ENCODE data around the gene RPS3A.
"Not testable (repeated sequence)": the region's sequence is repeated elsewhere in the genome, so short reads cannot be mapped to it uniquely, and the experiment has no call there.

RPS3A gene

DNA sequence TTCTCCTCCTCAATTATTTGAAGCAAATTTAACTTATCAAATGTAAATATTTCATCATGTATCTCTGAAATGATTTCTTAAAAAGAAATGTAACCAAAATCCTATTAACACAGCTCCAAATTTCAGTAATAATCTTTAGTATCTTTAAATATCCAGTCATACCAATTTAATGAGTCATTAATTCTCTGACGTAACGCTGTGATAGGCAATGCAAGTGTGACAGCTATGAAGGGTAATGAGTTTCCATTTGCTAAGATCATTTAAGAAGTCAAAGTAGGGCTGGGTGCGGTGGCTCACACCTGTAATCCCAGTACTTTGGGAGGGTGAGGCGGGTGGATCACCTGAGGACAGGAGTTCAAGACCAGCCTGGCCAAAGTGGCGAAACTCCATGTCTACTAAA lies 15.6 kb downstream of the RPS3A start:
- DNase-seq (ENCODE audit: low read depth) = peak; percentile 37

DNA sequence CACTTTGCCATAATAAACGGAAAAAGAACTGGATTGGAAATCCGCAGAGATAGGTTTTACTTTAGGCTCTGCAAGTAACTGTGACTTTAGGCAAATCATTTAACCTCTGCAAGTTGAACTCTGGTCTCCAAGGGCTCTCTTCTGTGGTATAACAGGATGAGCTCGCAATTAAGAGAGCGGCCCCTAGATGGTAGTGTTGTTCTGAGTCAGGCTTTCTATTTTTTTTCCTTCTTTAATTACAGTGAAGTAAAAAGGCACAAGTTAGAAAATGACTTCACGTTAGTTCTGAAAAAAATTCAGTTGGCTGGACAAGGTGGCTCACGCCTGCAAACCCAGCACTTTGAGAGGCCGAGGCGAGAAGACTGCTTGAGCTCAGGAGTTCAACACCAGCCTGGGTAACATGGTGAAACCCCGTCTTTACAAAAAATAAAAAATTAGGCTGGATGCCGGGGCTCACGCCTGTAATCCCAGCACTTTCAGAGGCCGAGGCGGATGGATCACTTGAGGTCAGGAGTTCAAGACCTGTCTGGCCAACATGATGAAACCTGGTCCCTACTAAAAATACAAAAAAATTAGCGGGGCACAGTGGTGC lies 18.0 kb downstream of the RPS3A start:
- DNase-seq (ENCODE audit: low read depth) = peak; percentile 73

DNA sequence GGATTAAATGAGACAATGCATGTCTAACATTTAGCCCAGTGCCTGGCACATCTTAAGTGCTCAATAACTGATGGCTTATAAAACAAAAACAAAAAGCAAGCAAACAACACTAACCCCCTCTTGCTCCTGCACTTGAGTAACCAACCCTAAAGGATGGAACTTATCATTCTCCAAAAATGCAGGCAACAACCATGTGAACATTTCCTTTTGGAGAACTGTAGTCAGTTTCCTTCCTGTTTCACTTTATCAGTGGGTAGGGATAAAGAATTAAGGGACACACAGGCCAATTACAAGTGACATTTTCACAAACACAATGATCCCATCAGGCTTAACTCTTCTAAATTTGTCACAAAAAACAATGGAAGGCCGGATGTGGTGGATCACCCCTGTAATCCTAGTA lies 30.4 kb downstream of the RPS3A start:
- peak; percentile 46 for DNase-seq (ENCODE audit: low read depth)

DNA sequence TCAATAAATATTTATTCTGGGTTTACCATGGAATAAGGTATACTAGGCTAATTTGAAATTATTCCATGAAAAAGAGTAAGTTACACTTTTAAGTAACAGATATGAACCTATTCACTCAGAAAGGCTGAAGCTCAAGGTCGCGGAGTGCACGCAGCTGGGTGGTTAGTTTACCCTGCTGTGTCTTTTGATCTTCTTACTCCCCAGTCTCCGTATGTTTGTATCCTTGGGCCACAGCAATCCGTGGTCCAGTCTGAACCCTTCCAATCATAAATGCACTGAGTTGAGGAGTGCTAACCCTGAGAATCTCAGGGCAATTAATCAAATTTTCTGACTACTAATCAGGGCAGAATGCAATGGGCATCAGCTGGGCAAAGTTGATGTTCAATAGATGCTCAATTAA lies 33.9 kb downstream of the RPS3A start:
- DNase-seq (ENCODE audit: low read depth) = no peak

DNA sequence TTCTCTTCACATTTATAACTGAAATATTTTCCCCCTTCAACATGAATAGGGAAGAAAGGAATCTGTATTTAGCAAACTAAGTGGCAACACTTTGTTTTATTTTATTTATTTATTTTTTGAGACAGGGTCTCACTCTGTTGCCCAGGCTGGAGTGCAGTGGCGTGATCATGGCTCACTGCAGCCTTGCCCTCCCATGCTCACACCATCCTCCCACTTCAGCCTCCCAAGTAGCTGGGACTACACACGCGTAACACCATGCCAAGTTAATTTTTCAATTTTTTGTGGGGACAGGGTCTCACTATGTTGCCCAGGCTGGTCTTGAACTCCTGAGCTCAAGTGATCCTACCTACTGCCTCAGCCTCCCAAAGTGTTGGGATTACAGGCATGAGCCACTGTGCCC lies 36.6 kb downstream of the RPS3A start:
- not testable (repeated sequence) for DNase-seq (ENCODE audit: low read depth)

DNA sequence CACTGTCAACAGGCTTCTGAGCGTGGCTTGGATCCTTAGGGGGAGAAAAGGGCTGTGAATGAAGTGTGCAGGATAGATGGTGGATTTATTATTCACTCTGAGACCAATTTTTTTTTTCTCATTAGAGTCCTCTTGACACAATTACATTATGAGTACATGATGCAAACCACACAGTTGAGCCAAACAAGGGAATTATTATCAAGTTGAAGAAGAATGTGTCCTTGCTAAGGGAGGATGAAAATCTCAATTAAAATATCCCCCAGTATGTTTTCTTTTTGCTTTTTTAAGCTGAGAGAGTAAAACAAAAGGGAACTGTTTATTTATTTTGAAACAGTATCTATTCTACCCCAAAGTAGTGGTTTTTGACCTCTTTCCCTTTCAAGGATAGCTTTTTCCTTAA lies 40.4 kb downstream of the RPS3A start:
- DNase-seq (ENCODE audit: low read depth) = peak; percentile 21

DNA sequence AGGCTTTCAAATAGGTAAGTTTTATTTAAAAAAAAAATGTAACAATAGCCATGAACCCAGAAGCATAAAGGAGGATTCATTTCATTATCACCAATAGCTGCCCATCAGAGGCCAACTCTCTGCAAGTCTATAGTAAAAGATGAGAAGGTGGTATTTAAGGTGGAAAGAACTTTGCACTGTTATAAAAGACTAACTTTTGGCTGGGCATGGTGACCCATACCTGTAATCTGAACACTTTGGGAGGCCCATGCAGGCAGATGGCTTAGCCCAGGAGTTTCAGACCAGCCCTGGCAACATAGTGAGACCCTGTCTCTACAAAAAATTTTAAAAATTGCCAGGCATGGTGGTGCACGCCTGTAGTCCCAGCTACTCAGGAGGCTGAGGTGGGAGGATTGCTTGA lies 43.3 kb downstream of the RPS3A start:
- DNase-seq (ENCODE audit: low read depth) = no peak

DNA sequence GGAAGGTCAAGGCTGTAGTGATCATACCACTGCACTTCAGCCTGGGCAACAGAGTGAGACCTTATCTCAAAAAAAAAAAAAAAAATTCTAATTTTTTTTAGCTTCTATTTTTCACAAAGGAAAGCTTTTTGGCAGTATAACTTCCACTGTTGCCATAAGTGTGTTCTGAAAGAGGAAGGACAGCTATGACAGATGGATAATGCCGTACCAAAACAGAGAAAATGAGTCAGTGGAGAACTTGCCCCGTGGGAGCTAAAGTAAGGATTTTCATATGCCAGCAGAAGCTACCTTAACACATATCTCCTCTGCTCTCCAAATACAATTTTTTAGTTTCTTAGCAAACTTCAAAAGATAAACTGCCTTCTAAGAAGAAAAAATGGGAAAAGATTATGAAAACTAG lies 43.7 kb downstream of the RPS3A start:
- DNase-seq (ENCODE audit: low read depth) = no peak

DNA sequence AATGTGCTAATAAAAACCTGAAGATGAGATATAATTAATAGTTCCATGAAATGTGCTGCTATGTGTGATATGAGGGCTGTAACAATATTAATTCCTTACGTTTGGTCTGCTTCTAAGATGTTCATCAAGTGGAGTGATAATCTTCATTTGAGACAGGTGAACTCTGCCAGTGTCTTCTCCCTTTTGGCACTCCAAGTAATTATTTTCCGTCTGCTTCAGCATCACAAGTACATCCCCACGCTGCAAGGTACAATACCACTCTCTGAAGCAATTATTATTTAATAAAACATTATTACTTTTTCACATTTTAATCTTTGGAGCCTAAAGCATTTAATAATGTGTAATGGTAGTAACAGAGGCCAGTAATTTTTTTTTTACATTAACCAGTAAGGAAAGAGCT lies 44.4 kb downstream of the RPS3A start:
- DNase-seq (ENCODE audit: low read depth) = no peak

DNA sequence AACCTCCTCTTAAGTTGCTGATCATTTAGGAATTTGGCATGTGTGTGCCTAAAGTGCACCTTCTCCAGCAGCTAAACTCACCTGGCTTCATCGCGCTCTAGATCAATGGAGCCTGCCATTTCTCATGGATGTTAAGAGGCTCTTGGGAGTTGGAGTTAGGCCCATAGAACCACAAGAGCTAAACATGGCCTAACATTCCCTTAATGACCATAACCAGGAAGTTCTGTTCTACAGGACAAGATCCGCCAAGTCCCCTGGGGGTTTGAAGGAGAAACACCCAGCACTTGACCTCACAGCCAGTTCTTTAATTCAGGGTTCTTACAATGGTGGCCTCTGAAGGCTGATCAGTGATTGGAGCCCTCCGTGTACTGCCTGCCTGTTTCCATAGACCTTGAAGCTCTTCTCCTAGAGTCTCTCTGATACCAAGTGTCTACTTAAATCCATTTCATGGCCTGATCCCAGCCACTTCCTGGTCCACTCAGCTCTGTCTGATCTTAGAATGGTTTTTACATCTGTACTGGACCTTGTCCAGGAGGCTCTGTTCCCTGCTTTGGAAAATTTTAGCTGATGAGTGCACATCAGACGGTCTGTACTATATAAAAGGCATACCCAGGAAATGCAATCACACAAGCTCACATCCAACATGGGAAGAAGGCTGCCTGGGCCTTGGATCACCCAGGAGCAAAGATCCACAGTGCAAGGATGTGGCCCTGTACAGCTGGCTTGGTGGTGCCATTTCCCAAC lies 45.1 kb downstream of the RPS3A start:
- DNase-seq (ENCODE audit: low read depth) = no peak

DNA sequence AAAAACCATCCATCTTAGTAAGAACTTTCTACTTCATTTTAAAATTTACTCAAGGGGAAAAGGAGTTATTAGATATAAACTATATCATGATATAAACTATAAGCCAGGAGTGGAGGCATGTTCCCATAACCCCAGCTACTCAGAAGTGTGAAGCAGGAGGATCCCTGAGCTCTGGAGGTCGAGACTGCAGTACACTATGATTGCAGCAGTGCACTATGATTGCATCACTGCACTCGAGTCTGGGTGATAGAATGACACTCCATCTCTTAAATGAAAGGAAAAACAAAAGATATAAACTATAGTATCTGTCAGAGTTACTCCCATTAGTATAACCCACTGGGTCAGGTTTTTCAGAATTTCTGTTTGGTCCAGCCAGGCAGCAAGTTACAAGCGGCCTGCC lies 47.6 kb downstream of the RPS3A start:
- no peak for DNase-seq (ENCODE audit: low read depth)

DNA sequence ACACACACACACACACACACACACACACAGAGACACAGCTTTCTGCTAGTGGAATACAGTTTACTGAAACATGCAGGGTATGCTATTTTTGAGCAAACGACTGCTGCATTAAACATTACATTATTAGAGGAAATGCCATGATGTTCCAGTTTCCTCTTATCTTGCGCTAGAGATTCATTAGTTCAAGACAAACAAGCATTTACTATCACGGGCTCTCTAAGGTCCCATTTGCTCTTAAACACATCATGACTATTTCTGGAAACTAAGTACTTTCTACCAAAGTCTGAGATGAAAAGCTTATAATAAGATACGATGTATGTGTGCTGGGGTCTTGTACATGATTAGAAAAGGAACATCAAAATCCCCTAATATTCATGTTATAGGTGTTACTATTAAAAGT lies 48.8 kb downstream of the RPS3A start:
- no peak for DNase-seq (ENCODE audit: low read depth)

DNA sequence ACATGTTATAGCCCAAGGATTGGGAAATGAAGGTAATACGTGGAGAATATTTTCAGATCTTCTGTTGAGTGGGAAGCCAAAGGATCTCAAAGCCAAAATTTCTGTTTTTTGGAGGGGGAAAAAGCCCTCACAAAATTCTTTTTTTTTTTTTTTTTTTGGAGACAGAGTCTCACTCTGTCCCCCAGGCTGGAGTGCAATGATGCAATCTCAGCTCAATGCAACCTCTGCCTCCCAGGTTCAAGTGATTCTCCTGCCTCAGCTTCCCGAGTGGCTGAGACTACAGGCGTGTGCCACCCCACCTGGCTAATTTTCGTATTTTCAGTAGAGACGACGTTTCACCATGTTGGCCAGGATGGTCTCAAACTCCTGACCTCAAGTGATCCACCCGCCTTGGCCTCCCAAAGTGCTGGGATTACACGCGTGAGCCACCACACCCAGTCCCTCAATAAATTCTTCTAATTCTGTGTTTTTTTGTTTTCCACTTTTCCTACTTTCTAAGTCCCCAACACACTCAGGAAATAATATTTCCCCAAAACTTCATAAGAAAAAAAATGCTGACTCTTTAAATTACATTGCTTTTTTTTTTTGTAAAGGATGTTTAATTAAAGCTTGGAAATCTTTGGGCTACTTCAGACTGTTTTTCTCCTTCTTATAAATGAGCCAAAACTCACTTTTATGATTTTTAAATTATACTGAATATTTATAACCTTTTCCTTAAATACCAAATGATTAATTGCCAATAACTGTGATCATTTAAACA lies 51.6 kb downstream of the RPS3A start:
- DNase-seq (ENCODE audit: low read depth) = no peak

DNA sequence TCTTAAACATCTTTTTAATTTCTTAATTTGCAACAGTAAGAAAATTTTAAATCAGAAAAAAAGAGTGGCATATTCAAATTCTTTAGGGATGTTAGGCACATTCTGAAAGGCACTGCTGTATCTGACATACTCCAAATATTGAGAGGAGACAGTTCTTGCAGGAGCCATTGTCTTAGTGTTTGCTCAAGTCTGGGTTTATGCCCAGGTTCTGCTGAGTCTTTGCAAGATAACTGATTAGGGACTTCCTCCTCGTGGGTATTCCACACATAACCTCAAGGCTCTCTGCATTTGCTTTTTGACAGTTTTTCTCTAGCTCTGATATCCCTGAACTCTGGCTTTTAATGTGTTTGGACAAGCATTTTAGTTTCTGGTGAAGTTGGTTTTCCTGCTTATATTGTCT lies 52.6 kb downstream of the RPS3A start:
- no peak for DNase-seq (ENCODE audit: low read depth)

DNA sequence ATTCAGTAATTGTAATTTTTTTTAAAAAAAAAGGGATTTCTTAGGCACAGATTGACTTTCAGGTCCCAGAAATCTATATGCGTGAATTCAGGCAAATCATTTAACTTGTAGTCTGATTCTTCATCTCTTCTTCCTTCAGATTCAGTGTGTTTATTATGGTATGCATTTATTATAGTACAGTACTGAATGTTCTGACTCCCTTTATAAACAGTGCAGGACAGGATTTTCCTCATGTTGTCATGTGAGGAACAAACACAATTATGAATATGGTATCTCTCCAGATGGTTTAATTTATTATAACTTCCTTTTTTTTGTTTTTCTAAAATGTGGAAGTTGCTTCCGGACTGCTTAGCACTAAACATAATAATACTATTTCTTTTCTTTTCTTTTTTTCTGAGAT lies 54.2 kb downstream of the RPS3A start:
- no peak for DNase-seq (ENCODE audit: low read depth)

All from EH (cell line).